ENCODE results near the gene FAM193B.

FAM193B gene

GRCh38 chr5:177554474-177555111, at the start of gene FAM193B:
FAM193B (minus strand) TSS chr5:177554563; CDS start chr5:177554458, 105 bp downstream.
- DNase-seq (ENCODE audit: low spot score), result peak; percentile 89

DNA sequence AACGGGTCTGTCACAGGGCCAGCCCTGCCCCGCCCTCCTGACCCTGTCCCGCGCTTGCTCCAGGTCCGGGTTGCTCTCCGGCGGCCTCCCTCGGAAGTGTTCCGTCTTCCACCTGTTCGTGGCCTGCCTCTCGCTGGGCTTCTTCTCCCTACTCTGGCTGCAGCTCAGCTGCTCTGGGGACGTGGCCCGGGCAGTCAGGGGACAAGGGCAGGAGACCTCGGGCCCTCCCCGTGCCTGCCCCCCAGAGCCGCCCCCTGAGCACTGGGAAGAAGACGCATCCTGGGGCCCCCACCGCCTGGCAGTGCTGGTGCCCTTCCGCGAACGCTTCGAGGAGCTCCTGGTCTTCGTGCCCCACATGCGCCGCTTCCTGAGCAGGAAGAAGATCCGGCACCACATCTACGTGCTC, 49.8 kb upstream of the FAM193B start:
- DNase-seq (ENCODE audit: low spot score), result no peak

DNA sequence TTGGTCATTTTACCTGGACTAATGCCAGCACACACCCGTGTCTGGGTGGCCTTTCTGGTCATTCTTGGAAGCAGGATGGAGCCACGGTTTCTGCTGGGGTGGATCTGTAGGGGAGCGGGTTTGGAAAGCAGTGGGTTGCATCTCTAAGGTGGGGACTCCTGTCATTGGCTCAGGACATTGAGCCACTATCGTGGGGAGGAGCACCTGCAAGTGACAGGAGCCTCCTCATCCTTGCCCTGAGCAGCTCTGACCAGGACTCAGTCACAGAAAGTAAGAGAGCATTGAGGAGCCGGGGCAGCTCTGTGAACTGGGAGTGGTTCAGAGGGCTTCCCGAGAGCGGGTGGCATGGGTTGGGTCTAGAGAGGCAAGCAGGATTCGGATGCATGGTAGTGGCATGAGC, 49.3 kb upstream of the FAM193B start:
- no peak for DNase-seq (ENCODE audit: low spot score)

- DNase-seq (ENCODE audit: low spot score), result no peak
These were observed 48.1 kb upstream of the FAM193B start for GRCh38 chr5:177602458-177602830.

- DNase-seq (ENCODE audit: low spot score), result peak; percentile 17
These were observed 47.5 kb upstream of the FAM193B start for GRCh38 chr5:177601577-177602457.

DNA sequence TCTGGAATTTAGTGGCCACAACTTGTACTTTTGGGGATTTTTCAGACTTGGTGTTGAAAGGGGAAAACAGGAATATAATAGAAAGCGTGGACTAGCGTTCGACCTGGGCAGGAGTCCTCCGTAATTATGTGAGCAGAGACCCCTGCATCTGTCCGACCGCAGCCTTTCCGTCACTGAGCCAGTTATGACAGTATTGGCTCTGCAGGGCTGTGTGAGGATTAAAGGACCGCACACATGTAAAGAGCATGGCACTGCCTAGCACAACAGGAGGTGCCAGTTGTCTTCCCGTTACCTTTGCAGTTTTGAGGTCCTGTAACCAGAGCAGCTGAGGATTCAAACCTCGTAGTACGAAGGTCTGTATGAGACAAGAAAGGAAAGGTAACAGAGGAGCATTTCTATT, 46.8 kb upstream of the FAM193B start:
- no peak for DNase-seq (ENCODE audit: low spot score)

GRCh38 chr5:177600508-177601018, 46.2 kb upstream of the FAM193B start:
- peak; percentile 23 for DNase-seq (ENCODE audit: low spot score)

DNA sequence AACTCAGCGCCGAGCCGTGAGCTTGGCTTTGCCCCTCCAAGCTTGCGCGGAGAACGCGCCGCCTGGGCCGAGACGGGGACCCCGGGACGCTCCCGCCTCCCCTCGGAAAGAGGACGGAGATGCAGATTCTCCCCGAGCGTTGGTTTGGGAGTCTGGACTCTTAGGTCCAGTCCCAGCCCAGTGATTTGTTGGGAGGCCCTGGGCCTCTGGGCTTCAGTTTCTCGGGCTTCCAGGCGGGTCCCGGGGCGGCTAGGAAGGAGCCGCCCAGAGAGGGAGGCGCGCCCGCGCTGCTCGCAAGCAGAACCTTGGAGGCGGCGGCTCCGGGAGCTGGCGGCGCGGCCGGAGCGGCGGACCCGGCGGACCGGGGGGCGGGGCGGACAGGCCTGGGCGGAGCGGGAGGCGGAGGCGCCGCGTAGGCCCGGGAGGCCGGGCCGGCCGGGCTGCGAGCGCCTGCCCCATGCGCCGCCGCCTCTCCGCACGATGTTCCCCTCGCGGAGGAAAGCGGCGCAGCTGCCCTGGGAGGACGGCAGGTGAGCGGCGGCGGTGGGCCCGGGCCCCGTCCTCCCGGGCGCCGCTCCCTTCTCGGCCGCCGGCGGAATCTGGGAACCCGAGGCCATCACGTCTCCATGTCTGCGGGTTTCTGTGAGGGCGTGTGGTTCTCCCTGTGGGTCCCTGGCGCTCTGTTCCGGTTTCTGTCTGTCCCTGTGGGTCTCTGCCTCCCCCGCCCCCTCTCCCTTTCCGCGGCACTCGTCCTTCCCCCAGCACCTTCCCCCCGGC, 45.6 kb upstream of the FAM193B start, which contains the start of gene B4GALT7:
Gene B4GALT7, plus strand, starts transcription at position 402 of the 777 bp plus-strand sequence. Its CDS starts 79 bp downstream, at position 481.
- DNase-seq (ENCODE audit: low spot score), result peak; percentile 74

DNA sequence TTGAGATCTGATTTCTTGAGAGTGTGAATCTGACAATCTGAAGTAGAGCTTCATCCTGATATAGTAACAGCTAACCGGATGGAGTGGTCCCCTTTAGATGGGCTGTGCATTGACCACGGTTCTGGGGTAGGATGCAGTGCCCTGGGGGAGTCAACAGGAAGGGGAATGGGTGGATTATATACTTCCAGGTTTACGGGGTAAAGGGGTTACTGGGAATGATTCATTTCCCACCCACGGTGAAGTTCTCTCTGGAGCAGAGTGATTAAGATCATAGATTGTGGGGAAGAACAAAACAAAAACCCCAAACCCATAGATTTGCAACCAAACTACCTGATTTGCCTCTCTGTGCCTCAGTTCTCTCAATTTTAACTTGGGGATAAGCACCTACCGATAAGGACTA, 44.1 kb upstream of the FAM193B start:
- DNase-seq (ENCODE audit: low spot score), result no peak

- DNase-seq (ENCODE audit: low spot score), result no peak
These were observed 42.4 kb upstream of the FAM193B start for GRCh38 chr5:177596775-177597238.

DNA sequence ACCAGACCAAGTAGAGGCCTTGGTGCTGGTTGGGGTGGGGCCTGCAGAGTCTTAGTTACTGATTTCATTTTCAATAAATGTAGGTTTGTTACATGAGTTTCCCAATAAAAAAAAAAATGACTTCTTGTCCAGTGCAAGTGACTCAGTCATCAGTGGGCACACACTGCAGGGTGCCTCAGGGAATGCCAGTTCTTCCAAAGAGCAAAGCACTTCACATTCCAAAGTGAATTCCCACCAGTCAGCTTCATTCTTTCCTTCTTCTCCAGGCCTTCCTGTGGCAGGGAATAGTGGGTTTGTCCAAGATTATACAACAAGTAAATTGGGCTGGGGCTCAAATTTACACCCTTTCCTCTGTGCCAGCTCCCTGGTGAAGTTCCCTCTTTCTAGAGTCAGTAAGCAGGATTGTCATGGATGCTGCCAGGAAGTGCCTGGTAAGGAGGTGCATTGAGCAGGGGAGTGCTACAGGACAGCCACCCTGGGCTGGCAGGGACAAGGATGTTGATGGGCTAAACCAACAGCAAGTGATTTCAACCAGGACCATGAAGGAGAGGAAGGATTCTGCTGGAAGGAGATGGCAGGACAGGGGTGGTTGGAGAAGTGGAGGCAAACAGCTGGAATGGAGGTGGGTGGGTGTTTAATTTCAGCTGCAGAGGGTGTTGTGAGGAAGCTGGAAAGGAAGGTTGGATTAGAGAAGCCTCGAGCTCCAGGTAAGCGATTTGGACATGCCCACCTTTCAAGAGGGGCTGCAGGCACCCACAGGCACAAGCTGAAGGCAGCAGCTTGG, 41.8 kb upstream of the FAM193B start:
- no peak for DNase-seq (ENCODE audit: low spot score)

- no peak for DNase-seq (ENCODE audit: low spot score)
These were observed 40.7 kb upstream of the FAM193B start for GRCh38 chr5:177595026-177595585.

DNA sequence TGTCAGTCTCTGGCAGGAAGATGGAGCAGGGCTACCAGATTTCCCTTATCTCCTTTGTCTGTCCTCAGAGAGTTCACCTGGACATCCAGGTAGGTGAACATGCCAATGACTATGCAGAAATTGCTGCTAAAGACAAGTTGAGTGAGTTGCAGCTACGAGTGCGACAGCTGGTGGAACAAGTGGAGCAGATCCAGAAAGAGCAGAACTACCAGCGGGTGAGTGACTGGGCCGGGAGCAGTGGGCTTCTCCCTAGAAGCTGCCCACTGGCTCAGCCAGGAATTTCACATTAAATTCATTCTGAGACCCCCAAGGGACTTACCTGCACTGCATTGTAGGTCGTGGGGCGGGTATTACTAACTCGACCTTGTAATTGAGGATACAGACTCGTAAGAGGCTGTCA, 39.7 kb upstream of the FAM193B start:
- DNase-seq (ENCODE audit: low spot score), result no peak

DNA sequence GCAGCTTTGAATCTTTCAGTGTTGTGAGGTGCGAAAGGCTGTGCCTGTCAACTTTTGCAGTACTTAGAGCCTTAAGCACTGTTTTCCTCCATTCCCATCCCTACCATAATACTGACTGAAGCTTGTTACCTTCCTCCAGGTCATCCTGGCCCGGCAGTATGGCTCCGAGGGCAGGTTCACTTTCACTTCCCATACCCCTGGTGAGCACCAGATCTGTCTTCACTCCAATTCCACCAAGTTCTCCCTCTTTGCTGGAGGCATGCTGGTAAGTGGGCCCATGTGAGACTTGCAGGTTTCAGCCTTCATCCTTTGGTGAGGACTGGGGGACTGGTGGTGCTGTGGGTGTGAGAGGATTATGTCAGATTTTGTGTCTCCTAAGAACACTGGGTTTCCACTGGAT, 39.1 kb upstream of the FAM193B start:
- DNase-seq (ENCODE audit: low spot score), result no peak

DNA sequence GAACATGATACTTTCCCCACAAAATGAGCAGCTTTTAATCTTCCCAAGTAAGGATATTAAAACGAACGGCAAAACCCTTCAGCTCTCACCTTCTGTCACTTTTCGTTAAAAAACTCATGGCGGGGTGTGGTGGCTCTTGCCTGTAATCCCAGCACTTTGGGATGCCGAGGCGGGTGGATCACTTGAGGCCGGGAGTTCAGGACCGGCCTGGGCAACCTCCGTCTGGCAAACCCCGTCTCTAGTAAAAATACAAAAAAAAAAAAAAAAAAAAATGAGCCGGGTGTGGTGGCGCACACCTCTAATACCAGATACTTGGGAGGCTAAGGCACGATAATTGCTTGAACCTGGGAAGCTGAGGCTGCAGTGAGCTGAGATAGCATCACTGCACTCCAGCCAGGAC, 38.5 kb upstream of the FAM193B start:
- no peak for DNase-seq (ENCODE audit: low spot score)

DNA sequence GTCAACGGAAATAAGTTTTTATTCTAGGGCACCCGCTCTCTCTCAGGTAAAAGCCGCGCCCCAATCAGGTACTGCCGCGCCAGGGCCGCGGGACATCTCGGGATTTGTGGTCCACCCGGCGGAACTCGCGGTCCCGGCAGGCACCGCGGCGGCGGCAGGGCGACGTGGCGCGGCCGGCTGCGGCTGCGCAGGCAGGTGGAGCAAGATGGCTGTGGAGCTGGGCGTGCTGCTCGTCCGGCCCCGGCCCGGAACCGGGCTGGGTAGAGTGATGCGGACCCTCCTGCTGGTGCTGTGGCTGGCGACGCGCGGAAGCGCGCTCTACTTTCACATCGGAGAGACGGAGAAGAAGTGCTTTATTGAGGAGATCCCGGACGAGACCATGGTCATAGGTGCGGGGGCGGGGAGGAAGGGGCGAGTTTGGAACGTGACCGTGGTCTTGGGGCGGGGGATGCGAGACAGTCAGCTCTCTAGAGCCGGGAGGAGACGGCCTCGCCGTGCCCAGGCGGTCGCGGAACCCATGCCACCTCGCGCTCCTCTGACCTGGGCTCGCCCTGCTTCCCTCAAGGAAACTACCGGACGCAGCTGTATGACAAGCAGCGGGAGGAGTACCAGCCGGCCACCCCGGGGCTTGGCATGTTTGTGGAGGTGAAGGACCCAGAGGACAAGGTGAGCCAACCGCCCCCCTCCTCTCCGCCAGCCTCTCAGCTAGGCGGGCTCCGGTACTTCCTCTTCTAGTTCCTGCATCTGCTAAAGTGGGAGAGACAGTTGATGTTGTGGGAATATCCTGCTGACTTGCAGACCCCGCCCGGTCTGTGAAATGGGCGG, 37.9 kb upstream of the FAM193B start, which contains the start of gene TMED9:
Gene TMED9, plus strand, starts transcription at position 194 of the 825 bp plus-strand sequence. Its CDS starts 12 bp downstream, at position 206.
- DNase-seq (ENCODE audit: low spot score), result peak; percentile 80

DNA sequence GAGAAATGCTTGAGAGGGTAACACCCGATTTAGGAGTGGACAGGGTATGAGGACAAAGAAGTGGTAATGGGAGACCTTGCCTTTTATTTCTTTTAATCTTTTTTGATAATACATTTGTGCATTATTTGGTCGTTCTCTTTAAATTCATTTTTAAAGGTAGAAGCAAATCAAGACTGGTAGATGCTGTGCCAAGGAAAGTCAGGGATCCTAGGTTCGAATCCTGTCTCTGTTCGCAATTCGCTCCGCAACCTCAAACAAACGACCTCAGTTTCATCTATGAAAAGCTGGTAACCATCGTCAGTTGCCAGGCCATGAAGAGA, 37.3 kb upstream of the FAM193B start:
- no peak for DNase-seq (ENCODE audit: low spot score)

DNA sequence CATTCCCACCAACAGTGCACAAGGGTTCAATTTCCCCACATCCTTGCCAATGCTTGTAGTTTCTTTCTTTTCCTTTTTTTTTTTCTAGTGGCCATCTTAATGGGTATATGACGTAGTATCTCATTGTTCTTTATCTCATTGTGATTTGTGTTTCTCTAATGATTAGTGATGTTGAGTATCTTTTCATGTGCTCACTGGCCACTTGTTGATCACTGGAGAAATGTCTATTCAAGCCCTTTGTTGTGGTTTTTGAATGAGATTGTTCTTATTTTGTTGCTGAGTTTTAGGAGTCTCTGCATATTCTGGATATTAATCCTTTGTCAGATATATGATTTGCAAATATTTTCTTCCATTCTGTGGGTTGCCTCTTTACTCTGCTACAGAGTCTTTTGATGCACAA, 36.0 kb upstream of the FAM193B start:
- no peak for DNase-seq (ENCODE audit: low spot score)

DNA sequence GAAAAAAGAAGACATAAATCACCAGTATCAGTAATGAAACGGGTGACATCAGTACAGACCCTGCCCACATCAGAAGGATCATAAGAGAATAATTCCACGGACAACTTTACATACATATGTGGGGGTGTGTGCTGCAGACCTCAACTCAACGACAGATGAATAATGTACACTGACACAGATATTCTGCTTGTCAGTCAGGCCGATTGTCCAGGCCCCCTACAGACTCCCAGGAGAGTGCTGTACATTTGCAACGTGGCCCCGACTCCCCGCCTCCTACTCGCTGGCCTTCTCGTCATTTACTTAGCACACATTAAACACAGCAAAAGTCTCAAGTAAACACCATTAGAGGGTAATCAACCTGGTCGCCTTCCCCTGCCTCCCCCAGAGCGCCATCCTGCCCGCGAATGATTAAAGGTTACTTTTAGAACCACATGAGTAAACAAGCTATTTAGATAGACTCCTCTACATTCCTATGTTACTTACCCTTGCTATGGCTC, 34.1 kb upstream of the FAM193B start:
- no peak for DNase-seq (ENCODE audit: low spot score)

DNA sequence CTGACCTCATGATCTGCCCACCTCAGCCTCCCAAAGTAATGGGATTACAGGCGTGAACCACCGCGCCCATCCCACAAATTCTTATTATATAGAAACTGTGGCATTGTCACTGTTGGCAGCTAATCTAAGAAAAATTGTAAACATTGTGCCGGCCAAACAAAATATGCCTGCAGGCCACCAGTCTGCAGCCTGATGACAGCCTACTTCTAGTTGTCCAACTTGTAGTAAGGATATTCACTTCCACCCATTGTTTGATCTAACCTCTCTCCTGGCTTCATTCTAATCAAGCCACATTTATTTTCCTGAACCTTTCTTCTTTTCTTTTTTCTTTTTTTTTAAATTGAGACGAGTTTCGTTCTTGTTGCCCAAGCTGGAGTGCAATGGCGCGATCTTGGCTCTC, 24.0 kb upstream of the FAM193B start:
- no peak for DNase-seq (ENCODE audit: low spot score)
